ENCODE results near the gene AURKB.
A peak's percentile ranks its signal among the peaks of the same experiment; 100 is the strongest.

Gene AURKB

DNA sequence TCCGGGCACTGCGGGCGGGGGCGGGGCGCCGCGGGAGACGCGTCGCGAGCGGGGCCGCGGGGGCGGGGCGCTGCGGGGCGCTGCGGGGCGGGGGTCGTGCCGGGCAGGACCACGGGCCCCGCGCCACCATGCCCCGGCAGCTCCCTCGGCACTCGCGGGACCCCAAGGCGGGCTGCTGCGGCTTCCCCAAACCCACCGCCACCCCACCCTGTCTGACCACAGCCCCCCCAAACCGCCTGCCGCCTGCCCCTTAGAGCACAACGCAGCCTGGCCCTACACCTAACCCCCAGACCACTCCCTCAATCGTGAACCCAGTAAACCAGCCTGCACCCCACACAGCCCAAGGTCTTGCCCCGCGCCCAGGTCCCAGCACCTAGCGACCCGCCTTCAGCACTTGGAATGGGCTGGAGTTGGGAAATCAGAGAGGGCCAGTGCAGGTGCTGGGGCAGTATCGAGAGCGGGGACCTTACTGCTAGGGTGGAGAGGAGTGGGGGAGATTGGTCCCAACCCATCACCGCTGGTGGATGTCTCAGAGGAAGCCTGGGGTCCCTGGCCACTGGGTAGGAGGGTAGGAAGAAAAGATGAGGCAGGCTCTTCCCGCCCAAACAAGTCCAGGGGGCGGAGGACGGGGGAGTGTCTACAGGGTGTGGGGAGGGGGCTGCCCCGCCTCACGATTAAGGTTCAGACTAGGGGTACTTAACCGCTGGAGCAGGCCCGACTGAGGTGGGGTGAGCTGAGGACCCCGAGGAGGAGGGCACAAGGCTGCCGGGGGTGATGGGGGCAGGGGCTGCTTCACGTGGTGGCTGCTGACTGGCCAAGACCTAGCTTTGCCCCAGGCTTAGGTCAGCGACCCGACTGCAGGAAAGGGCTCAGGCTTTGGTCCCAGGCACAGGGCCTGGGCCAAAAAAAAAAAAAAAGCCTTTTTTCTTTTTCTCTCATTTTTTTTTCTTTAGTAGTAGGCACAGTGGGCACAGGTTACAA is 47.1 kb downstream of the AURKB start:
- DNase-seq (ENCODE audit: low read depth): no peak
- peak overlapping the region; percentile 11 for H3K4me3 ChIP-seq (ENCODE audit: low read depth, low read length)
- TF ChIP-seq, protein P1, sequence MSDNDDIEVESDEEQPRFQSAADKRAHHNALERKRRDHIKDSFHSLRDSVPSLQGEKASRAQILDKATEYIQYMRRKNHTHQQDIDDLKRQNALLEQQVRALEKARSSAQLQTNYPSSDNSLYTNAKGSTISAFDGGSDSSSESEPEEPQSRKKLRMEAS (IDR thresholded peaks at IDR 0.05; ENCODE audit: low read depth, low read length): no peak
- no peak for TF ChIP-seq POLR2A (IDR thresholded peaks at IDR 0.05; ENCODE audit: extremely low read depth, insufficient read length)
- no peak for TF ChIP-seq MYC (IDR thresholded peaks at IDR 0.05; ENCODE audit: low read depth, low read length)
- TF ChIP-seq, protein P2, sequence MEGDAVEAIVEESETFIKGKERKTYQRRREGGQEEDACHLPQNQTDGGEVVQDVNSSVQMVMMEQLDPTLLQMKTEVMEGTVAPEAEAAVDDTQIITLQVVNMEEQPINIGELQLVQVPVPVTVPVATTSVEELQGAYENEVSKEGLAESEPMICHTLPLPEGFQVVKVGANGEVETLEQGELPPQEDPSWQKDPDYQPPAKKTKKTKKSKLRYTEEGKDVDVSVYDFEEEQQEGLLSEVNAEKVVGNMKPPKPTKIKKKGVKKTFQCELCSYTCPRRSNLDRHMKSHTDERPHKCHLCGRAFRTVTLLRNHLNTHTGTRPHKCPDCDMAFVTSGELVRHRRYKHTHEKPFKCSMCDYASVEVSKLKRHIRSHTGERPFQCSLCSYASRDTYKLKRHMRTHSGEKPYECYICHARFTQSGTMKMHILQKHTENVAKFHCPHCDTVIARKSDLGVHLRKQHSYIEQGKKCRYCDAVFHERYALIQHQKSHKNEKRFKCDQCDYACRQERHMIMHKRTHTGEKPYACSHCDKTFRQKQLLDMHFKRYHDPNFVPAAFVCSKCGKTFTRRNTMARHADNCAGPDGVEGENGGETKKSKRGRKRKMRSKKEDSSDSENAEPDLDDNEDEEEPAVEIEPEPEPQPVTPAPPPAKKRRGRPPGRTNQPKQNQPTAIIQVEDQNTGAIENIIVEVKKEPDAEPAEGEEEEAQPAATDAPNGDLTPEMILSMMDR (IDR thresholded peaks at IDR 0.05; ENCODE audit: low read depth, low read length): no peak

DNA sequence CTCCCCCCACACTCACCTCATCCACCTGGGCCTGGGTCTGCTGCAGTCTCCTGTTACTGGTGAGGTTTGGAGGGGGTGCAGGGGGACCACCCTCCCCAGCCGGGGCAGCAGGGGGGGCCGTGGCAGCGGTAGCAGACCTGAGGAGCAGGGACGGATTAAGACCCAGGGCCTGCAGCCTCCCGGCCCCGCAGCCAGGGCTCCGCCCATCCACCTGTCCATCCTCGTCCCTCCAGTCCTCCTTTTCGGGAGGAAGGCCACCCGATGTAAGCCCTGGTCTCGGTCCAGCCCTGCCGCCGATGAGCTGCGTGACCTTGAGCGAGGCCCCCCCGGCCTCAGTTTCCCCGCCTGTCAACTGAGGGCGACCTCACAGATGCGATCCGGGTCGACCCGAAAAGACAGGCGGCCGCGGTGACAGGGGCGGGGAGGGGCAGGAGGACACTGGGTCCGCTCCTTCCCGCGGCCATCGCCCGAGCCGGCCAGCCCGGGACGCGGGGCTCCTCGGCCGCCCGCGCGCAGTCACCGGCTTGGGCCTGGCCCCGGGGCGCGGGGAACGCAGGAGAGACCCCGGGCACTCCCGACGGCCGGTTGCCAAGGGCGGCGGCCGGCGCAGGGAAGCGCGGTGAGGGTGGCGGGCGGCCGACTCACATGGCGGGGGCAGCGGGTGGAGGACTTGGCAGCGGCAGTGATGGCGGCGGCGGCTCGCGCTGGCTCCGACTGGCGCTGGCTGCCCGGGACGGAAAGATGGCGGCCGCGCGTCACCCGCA is 48.0 kb downstream of the AURKB start, which contains the start of gene VAMP2:
TSS of gene VAMP2 (minus strand) at position 716 of the 764 bp plus-strand sequence. CDS start at position 647, 69 bp downstream.
- H3K4me3 ChIP-seq (ENCODE audit: low read depth, low read length): peak within 1 kb of the TSS; percentile 71
- TF ChIP-seq, protein P1 (IDR thresholded peaks at IDR 0.05; ENCODE audit: low read depth, low read length): no peak
- TF ChIP-seq POLR2A (IDR thresholded peaks at IDR 0.05; ENCODE audit: extremely low read depth, insufficient read length) (peak; percentile 47), MYC (IDR thresholded peaks at IDR 0.05; ENCODE audit: low read depth, low read length) (no peak)
- TF ChIP-seq, protein P2 (IDR thresholded peaks at IDR 0.05; ENCODE audit: low read depth, low read length): no peak
- DNase-seq (ENCODE audit: low read depth): peak; percentile 63

DNA sequence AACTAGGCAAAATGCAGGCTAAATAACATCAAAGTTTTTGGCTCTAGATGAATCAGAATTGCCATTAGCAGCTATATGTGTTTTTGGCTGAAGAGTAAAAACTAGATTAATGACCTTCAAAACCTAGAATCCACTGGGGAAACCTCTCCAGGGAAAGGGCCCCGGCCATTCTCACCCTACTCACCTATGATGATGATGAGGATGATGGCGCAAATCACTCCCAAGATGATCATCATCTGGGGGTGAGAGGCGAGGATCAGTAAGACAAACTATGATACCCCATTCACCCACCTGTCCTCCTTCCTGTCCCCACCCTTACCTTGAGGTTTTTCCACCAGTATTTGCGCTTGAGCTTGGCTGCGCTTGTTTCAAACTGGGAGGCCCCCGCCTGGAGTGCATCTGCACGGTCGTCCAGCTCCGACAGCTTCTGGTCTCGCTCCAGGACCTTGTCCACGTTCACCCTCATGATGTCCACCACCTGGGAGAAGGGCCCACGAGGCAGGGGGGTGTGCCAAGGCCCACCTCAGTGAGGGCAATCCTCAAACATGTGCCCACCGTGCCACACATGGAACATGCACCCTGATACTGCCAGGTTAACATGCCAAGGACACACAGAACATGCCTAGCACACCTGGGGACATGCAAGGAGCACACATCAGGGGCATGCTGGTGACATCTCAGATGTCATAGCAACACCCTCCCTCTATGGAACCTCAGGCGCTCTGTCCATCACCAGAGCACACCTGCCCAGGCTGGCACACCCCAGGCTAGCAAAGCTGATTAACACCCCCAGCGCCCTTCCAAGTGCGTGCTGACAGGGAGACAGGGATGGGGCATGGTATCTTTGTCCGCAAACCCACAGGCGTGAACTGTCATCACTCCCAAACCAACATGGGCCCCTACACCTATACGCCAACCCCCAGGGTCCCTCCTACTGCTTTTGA is 48.8 kb downstream of the AURKB start:
- TF ChIP-seq MYC (IDR thresholded peaks at IDR 0.05; ENCODE audit: low read depth, low read length): no peak
- no peak for TF ChIP-seq POLR2A (IDR thresholded peaks at IDR 0.05; ENCODE audit: extremely low read depth, insufficient read length)
- TF ChIP-seq, protein P2 (IDR thresholded peaks at IDR 0.05; ENCODE audit: low read depth, low read length): no peak
- H3K4me3 ChIP-seq (ENCODE audit: low read depth, low read length): peak overlapping the region; percentile 71
- no peak for DNase-seq (ENCODE audit: low read depth)

DNA sequence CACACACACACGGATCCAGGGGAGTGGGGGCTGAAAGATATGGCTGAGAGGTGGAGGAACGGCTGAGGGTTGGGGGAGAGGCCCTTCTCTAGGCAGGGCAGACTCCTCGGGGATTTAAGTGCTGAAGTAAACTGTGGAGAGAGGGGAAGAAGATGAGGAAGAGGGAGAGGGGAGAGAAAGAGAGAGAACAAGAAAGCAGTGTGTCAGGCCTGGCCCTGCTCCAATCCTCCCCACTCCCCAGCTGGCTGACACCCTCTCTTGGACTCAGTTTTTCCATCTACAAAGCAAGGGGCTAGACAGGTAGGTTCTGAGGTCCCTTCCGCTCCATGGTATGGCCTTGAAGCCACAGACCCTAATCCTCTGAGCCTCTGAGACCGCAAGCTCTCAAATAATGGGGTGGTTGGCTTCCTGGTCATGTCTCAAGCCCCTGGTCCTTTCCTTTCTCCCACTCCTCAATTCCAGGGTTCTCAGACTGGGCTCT is 49.6 kb downstream of the AURKB start:
- H3K4me3 ChIP-seq (ENCODE audit: low read depth, low read length): no peak overlapping the region
- TF ChIP-seq, protein P1 (IDR thresholded peaks at IDR 0.05; ENCODE audit: low read depth, low read length): no peak
- no peak for TF ChIP-seq MYC (IDR thresholded peaks at IDR 0.05; ENCODE audit: low read depth, low read length)
- no peak for DNase-seq (ENCODE audit: low read depth)

DNA sequence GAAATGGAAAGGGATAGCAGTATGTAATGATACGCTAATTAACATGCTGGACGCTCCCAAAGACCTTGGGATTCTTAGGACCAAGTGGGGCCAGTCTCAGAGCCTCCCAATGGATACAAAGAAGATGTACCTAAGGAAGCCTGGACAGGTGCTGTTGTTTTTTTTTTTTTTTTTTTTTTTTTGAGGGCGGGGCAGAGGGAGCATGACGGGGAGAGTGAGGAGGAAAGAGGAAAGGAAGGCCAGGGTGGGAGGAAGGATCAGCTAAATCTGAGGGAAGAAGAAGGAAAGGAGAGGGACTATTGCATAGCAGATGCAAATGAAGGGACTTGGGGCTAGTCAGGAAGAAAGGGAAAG is 50.2 kb downstream of the AURKB start:
- TF ChIP-seq MYC (IDR thresholded peaks at IDR 0.05; ENCODE audit: low read depth, low read length) (no peak), POLR2A (IDR thresholded peaks at IDR 0.05; ENCODE audit: extremely low read depth, insufficient read length) (no peak)
- TF ChIP-seq, protein P2 (IDR thresholded peaks at IDR 0.05; ENCODE audit: low read depth, low read length): no peak
- TF ChIP-seq, protein P1 (IDR thresholded peaks at IDR 0.05; ENCODE audit: low read depth, low read length): no peak
- no peak for DNase-seq (ENCODE audit: low read depth)
- no peak overlapping the region for H3K4me3 ChIP-seq (ENCODE audit: low read depth, low read length)

All from NB4 (cell line).